A204.1 (cell line): ENCODE data around the gene PKIG.

Experiments used
- FAIRE-seq: peaks from 2 replicates; lab custom pipeline; 2012; peaks lifted over from hg19 to GRCh38; lab: Jason Lieb, UNC

Gene PKIG

GRCh38 chr20:44620030-44620429 lies 37.7 kb downstream of the PKIG start:
- FAIRE-seq = no peak

- no peak for FAIRE-seq
These were observed 38.9 kb downstream of the PKIG start for GRCh38 chr20:44621325-44621724.

GRCh38 chr20:44621939-44622338 lies 39.6 kb downstream of the PKIG start:
- no peak for FAIRE-seq

GRCh38 chr20:44622501-44623270 lies 40.3 kb downstream of the PKIG start:
- FAIRE-seq = no peak

- no peak for FAIRE-seq
These were observed 41.8 kb downstream of the PKIG start for GRCh38 chr20:44624152-44624551.

- no peak for FAIRE-seq
These were observed 42.4 kb downstream of the PKIG start for GRCh38 chr20:44624743-44625271.

GRCh38 chr20:44625361-44625760 lies 43.0 kb downstream of the PKIG start:
- no peak for FAIRE-seq

GRCh38 chr20:44626278-44626677 lies 43.9 kb downstream of the PKIG start:
- FAIRE-seq = no peak

- FAIRE-seq = no peak
These were observed 45.1 kb downstream of the PKIG start for GRCh38 chr20:44627364-44628010.

GRCh38 chr20:44629017-44629385 lies 46.6 kb downstream of the PKIG start:
- no peak for FAIRE-seq

GRCh38 chr20:44629542-44629941 lies 47.2 kb downstream of the PKIG start:
- no peak for FAIRE-seq

GRCh38 chr20:44630297-44630696 lies 47.9 kb downstream of the PKIG start:
- FAIRE-seq = no peak

GRCh38 chr20:44632103-44632752 lies 49.8 kb downstream of the PKIG start:
- FAIRE-seq = no peak

- FAIRE-seq = no peak
These were observed 50.9 kb downstream of the PKIG start for GRCh38 chr20:44633187-44633810.

- FAIRE-seq = no peak
These were observed 51.7 kb downstream of the PKIG start for GRCh38 chr20:44633872-44634600.

- FAIRE-seq = no peak
These were observed 53.5 kb downstream of the PKIG start for GRCh38 chr20:44635877-44636276.

- FAIRE-seq = no peak
These were observed 54.7 kb downstream of the PKIG start for GRCh38 chr20:44637042-44637441.

GRCh38 chr20:44637522-44638372 lies 55.4 kb downstream of the PKIG start:
- FAIRE-seq = no peak

- no peak for FAIRE-seq
These were observed 58.1 kb downstream of the PKIG start for GRCh38 chr20:44640522-44640921.

- no peak for FAIRE-seq
These were observed 58.9 kb downstream of the PKIG start for GRCh38 chr20:44641325-44641724.
